Measurements from ENCODE around the gene ZNF497.
"Not testable (repeated sequence)": the region's sequence is repeated elsewhere in the genome, so short reads cannot be mapped to it uniquely, and the experiment has no call there.

Gene ZNF497

GRCh38 chr19:58394821-58395219 is 32.3 kb upstream of the ZNF497 start:
- in situ Hi-C loops (cut with MboI; ENCODE audit: low sequenced_read_pairs), result no loop called here

DNA sequence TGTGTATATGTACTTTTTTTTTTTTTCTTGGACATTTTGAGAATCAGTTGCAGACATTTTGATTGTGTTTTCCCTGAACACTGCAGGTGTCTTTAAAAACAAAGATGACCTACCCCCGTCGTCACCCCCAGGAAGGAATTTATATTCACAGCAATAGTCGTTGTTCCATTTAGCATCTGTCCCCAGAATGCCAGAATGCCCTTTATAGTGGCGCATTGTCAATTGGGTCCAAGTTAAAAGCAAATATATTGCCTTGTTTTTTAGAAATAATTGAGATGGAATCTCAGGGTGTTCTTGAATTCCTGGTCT is 31.1 kb upstream of the ZNF497 start:
- in situ Hi-C loops (cut with MboI; ENCODE audit: low sequenced_read_pairs), result no loop called here

DNA sequence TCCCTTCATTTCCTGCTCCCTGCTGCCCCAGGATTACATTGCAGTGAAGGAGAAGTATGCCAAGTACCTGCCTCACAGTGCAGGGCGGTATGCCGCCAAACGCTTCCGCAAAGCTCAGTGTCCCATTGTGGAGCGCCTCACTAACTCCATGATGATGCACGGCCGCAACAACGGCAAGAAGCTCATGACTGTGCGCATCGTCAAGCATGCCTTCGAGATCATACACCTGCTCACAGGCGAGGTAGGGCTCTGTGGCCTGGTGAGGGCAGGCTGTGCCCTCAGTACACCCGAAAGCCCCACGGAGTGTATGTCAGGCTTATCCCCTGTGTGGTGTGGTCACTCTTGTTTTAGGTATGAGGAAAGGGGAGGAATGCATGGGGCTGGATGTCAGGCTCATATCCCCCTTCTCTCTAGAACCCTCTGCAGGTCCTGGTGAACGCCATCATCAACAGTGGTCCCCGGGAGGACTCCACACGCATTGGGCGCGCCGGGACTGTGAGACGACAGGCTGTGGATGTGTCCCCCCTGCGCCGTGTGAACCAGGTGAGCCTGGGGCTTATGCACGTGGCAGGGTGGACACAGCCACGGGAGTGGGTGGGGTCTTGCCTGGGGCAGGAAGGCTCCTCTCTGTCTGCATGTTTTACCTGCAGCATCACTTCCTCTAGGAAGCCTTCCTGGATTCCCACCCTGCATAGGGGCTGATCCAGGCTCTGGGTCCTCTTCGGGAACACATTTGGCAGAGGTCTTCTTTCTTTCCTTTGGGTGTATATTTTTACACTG is 30.6 kb upstream of the ZNF497 start:
- in situ Hi-C loops (cut with MboI; ENCODE audit: low sequenced_read_pairs), result no loop called here

- in situ Hi-C loops (cut with MboI; ENCODE audit: low sequenced_read_pairs), result no loop called here
Observed at GRCh38 chr19:58388175-58388526, 25.6 kb upstream of the ZNF497 start.

DNA sequence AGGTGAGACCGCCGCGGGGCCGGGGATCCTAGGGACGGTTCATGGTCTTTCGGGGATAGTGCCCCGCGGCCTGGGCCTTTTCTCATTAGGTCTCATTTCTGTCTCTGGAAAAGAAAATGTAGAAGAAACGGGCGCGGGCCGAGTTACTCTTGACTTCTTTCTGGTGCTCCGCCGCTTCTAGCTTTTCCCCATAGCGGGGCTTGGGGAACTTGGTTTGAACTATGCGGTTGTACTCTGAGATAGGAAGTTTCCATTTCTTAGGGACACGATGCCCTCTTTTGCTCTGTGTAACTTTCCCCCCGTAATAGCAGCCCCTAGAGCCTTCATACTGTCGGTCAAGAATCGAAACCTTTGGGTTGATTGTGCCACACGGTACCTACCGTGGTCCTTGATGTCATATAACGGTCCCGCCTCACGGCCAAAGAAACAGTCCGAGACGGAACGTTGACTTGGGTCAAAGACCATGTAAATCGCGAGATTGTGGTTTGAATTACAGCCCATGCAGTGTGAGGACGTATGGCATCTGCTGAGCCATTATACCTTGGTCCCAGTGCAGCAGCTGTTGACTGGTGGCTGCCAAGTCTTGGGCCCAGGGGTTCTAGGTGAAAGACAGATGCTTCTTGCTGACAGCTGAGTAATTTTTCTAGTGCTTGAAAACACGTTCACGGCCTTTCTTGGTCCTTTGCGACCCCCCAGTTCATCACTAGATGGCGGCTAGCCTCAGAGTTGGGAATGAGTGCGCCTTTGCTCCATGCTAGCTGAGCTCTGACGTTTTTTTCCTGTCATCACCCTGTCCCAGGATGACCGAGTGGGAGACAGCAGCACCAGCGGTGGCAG is 25.0 kb upstream of the ZNF497 start:
- in situ Hi-C loops (cut with MboI; ENCODE audit: low sequenced_read_pairs), result no loop called here

GRCh38 chr19:58386576-58387337 is 24.2 kb upstream of the ZNF497 start, which contains the start of gene RPS5:
Gene RPS5, plus strand, starts transcription at chr19:58387269. Its CDS starts 869 bp downstream, at chr19:58388138.
- in situ Hi-C loops (cut with MboI; ENCODE audit: low sequenced_read_pairs), result no loop called here

DNA sequence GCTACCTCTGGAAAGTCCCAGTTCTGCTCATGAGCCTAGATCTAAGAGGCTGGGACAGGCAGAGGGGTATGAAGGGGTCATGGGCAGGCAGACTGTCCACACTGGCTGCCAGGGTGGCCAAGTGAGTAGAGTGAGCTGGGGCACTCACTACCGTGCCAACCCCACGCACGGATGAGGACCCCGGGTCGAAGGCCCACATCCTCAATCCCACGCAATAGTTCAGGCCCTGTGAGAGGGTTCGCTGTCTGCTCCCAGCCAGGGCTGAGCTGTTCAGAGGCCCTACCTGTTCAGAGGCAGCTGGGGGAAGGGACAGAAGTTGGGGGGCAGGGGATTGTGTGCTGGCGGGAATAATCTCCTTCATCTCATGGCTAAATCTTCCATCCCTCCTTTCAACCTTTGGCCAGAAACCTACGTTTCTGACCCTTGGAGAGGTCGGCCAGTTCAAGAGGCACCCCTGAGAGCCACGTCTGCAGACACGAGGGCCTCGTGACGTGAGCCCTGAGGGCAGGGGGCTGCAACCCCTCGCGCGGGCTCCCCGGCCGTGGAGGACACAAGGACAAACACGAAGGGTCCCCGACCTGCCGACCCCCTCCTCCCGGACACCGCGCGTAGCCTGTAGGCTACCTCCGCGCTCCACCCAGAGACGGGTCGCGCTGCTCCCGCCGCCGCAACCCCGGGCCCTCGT is 23.5 kb upstream of the ZNF497 start:
- in situ Hi-C loops (cut with MboI; ENCODE audit: low sequenced_read_pairs), result no loop called here

- in situ Hi-C loops (cut with MboI; ENCODE audit: low sequenced_read_pairs), result no loop called here
Observed at GRCh38 chr19:58385313-58385890, 22.9 kb upstream of the ZNF497 start.

DNA sequence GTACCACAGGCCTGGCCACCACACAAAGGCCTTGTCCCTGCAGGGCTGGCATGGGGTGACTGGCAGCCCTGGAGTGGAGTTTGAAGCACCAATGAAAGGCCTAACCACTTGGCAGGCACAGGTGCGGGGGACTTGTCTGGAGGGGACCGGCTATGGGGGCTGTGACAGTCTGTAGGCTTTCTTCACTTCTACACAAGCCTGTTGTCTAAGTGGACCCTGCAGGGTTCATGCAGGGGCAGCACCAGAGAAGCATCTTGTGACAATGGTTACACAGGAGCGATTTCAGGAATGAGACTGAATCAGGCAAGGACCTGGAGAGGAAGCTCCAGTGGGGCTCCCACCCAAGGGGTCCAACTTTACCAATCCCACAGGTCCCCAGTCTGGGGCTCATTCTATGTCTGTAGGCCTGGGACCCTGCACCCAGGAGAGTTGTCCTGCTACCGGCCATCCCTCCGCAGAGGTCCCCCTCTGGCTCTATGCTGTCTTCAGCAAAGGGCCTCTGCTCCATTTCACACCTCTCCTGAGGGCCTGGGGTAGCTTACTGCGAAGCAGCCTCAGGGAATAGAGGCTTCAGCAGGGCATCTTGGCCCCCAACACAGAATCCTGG is 20.5 kb upstream of the ZNF497 start:
- in situ Hi-C loops (cut with MboI; ENCODE audit: low sequenced_read_pairs), result no loop called here

GRCh38 chr19:58381460-58382212 is 19.1 kb upstream of the ZNF497 start:
- in situ Hi-C loops (cut with MboI; ENCODE audit: low sequenced_read_pairs), result no loop called here

GRCh38 chr19:58380662-58381459 is 18.3 kb upstream of the ZNF497 start, which contains the start of gene ZNF837:
Gene ZNF837, minus strand, starts transcription at chr19:58381030. Its CDS starts 11,698 bp downstream, at chr19:58369332.
- in situ Hi-C loops (cut with MboI; ENCODE audit: low sequenced_read_pairs), result no loop called here

GRCh38 chr19:58380037-58380661 is 17.6 kb upstream of the ZNF497 start:
- in situ Hi-C loops (cut with MboI; ENCODE audit: low sequenced_read_pairs), result no loop called here

GRCh38 chr19:58379246-58379645 is 16.7 kb upstream of the ZNF497 start:
- in situ Hi-C loops (cut with MboI; ENCODE audit: low sequenced_read_pairs), result no loop called here

DNA sequence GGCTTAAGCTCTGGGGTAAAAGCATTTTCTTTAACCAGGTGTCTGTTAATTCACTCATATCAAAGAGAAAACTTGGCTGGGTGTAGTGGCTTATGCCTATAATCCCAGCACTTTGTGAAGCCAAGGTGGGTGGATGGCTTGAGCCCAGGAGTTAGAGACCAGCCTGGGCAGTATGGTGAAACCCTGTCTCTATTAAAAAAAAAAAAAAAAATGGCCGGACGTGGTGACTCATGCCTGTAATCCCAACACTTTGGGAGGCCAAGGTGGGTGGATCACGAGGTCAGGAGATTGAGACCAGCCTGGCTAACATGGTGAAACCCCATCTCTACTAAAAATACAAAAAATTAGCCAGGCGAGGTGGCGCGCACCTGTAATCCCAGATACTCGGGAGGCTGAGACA is 14.2 kb upstream of the ZNF497 start:
- in situ Hi-C loops (cut with MboI; ENCODE audit: low sequenced_read_pairs), result not testable (repeated sequence)

- in situ Hi-C loops (cut with MboI; ENCODE audit: low sequenced_read_pairs), result no loop called here
Observed at GRCh38 chr19:58374200-58374599, 11.6 kb upstream of the ZNF497 start.

- in situ Hi-C loops (cut with MboI; ENCODE audit: low sequenced_read_pairs), result no loop called here
Observed at GRCh38 chr19:58372311-58373133, 10.0 kb upstream of the ZNF497 start.

All from HL-60/S4 treated with retinoic acid at 250 ng/mL for 4 days and 3 days (cell line).